ENCODE results near the gene DDX46.
A peak's percentile ranks its signal among the peaks of the same experiment; 100 is the strongest.

The DDX46 gene

GRCh38 chr5:134874831-134875655 is 116.5 kb downstream of the DDX46 start:
- intact Hi-C loops (cut with DNase I), result loop anchor here (2.0 to 10.0 kb wide), 2 partner anchors 28 to 350 kb away; partner anchors contain the start of gene JADE2
- peak; percentile 45 to 86 (median 69) for DNase-seq

GRCh38 chr5:134877159-134877558 is 118.6 kb downstream of the DDX46 start:
- no peak for DNase-seq
- intact Hi-C loops (cut with DNase I), result loop anchor here (2.0 to 10.0 kb wide), 2 partner anchors 28 to 352 kb away; partner anchors contain the start of genes JADE2 and PCBD2

- DNase-seq, result no peak
- intact Hi-C loops (cut with DNase I), result loop anchor here (10.0 kb wide), 1 partner anchor 354 kb away; the partner anchor contains the start of gene JADE2
Measured at GRCh38 chr5:134878403-134878802, 119.8 kb downstream of the DDX46 start.

GRCh38 chr5:134879456-134879855 is 120.9 kb downstream of the DDX46 start:
- intact Hi-C loops (cut with DNase I), result loop anchor here (10.0 kb wide), 1 partner anchor 355 kb away; the partner anchor contains the start of gene JADE2
- DNase-seq, result no peak

Data from head of caudate nucleus (tissue), 42 donors.